OCI-LY1 (cell line): Measurements from ENCODE around the gene IL24.

Experiments used
- H2AFZ ChIP-seq: fragments of 200-600 bp; sonication (generic), shearing (Covaris generic); 2 replicates; pipeline ENCODE4 v1.6.0; 2014; ENCODE audit warnings: antibody characterized with exemption, mild to moderate bottlenecking, low read length
- H3F3A ChIP-seq: fragments of 200-600 bp; sonication (generic), shearing (Covaris generic); 2 replicates; pipeline ENCODE4 v1.6.0; 2014; ENCODE audit warnings: mild to moderate bottlenecking, antibody characterized with exemption, low read length, moderate library complexity; ENCODE audit not compliant: insufficient read depth
- H3K27ac ChIP-seq: fragments of 200-600 bp; sonication (generic); 2 replicates; pipeline ENCODE4 v1.5.1; 2014; ENCODE audit warnings: low read length, mixed run types, mild to moderate bottlenecking, low read depth; ENCODE audit not compliant: poor library complexity, severe bottlenecking
- H3K27me3 ChIP-seq: fragments of 200-600 bp; sonication (generic); 2 replicates; pipeline ENCODE4 v1.6.0; 2014; ENCODE audit warnings: antibody characterized with exemption, mild to moderate bottlenecking, low read length, moderate library complexity; ENCODE audit not compliant: insufficient read depth
- H3K36me3 ChIP-seq: fragments of 200-600 bp; sonication (generic); 2 replicates; pipeline ENCODE4 v1.6.1; 2014; ENCODE audit warnings: mild to moderate bottlenecking, antibody characterized with exemption, low read length, moderate library complexity, mixed read lengths; ENCODE audit not compliant: insufficient read depth
- H3K4me1 ChIP-seq: fragments of 200-600 bp; sonication (generic); 2 replicates; pipeline ENCODE4 v1.5.1; 2014; ENCODE audit warnings: mild to moderate bottlenecking, low read length, moderate library complexity; ENCODE audit not compliant: insufficient read depth, severe bottlenecking
- H3K4me2 ChIP-seq: fragments of 200-600 bp; sonication (generic), shearing (Covaris generic); 2 replicates; pipeline ENCODE4 v1.6.1; 2014; ENCODE audit warnings: low read length
- H3K4me3 ChIP-seq: fragments of 200-600 bp; sonication (generic); 2 replicates; pipeline ENCODE4 v1.5.1; 2014; ENCODE audit warnings: low read length, low read depth, mild to moderate bottlenecking, mixed read lengths; ENCODE audit not compliant: poor library complexity, severe bottlenecking
- H3K79me2 ChIP-seq: fragments of 200-600 bp; shearing (Covaris generic); 2 replicates; pipeline ENCODE4 v1.6.1; 2016; ENCODE audit warnings: mixed run types, low read length, mixed read lengths; ENCODE audit not compliant: insufficient read depth
- H3K9ac ChIP-seq: fragments of 200-600 bp; sonication (generic), shearing (Covaris generic); 2 replicates; pipeline ENCODE4 v1.6.1; 2014; ENCODE audit warnings: mild to moderate bottlenecking, low read length, mixed read lengths
- H3K9me2 ChIP-seq: fragments of 200-600 bp; sonication (generic), shearing (Covaris generic); 2 replicates; pipeline ENCODE4 v1.6.1; 2014; ENCODE audit warnings: low read depth, mild to moderate bottlenecking, low read length, mixed read lengths
- H3K9me3 ChIP-seq: fragments of 200-600 bp; shearing (Covaris generic); 2 replicates; pipeline ENCODE4 v1.6.1; 2014; ENCODE audit warnings: low read length, mixed read lengths
- H4K20me1 ChIP-seq: fragments of 200-600 bp; sonication (generic), shearing (Covaris generic); 2 replicates; pipeline ENCODE4 v1.6.0; 2016; ENCODE audit warnings: mild to moderate bottlenecking, low read length; ENCODE audit not compliant: insufficient read depth
- EZH2 ChIP-seq: fragments of 200-600 bp; sonication (generic), shearing (Covaris generic); IDR thresholded peaks from 2 replicates; pipeline ENCODE4 v1.8.0; 2017; ENCODE audit warnings: borderline replicate concordance, mixed run types, mild to moderate bottlenecking, antibody characterized with exemption, low read length, moderate library complexity, mixed read lengths
- TF ChIP-seq, protein P1 (sequence below): fragments of 200-600 bp; sonication (generic), shearing (Covaris generic); IDR thresholded peaks from 2 replicates; pipeline ENCODE4 v1.5.1; 2017; ENCODE audit warnings: mild to moderate bottlenecking, antibody characterized with exemption, low read length, moderate library complexity, mixed read lengths

Gene IL24

DNA sequence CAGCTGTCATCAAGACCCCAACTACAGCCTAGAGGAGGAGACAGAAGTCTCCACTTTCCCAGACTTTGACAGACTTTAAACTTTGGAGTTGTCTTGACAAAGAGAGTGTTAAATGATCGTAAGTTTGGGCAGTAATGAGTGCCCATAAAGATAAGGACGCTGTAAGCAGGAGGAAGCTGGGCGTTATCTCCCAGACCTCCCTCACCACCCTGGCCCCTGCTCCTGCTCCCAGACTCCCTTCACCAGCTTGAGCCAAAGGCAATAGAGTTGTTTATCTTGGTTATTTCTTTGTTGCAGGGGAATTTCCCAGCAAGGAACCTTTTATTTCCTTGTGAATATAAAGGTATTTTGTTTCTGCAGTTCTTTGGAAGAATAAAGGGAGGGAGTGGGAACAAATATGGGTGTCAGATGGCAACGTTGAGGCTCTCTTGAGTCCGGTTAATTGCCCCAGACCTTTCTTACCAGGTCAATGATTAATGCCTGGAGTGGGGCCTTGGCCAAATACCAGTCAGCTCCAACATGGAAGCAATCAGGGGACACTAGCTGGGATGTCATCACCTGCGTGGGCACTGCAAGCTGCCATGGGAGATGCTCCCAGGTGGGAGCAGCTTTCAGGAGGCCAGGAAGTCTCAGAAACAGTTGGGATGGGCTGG, 44.6 kb downstream of the IL24 start:
- H3K9me3 ChIP-seq: no peaks in the 10 kb centered on the region
- H3K36me3 ChIP-seq: no peaks in the 10 kb centered on the region
- no peak overlapping the region for H2AFZ ChIP-seq
- no peaks in the 10 kb centered on the region for H3K9me2 ChIP-seq
- H3K4me2 ChIP-seq: no peak overlapping the region
- no peak overlapping the region for H3K9ac ChIP-seq
- TF ChIP-seq EZH2: no peak
- no peaks in the 10 kb centered on the region for H3K4me1 ChIP-seq
- no peak overlapping the region for H3K27ac ChIP-seq
- H3F3A ChIP-seq: no peaks in the 10 kb centered on the region
- H4K20me1 ChIP-seq: no peaks in the 10 kb centered on the region
- peaks cover 7% of the 10 kb centered on the region; the same call in 1 of the 2 replicates for H3K27me3 ChIP-seq
- no peak overlapping the region for H3K4me3 ChIP-seq
- H3K79me2 ChIP-seq: no peaks in the 10 kb centered on the region

DNA sequence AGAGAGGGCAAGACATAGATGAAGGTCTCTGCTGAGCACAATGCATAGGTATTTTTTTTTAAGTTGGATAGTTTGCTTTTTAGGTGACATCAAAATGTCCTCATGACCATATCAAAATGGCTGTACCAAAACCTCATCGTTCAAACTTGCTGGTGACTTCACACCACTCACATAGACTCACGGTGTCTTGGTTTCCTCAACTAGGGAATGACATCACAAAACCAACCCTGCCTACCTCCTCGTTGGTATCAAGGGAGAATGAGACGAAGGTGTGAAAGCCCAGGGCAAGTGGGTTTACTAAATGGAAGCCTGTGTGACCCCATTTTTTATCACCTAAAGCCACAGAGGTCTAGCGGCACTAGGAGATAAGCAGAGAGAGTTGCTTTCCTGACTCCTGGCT, 47.5 kb downstream of the IL24 start:
- Histone ChIP-seq H3F3A (no peaks in the 10 kb centered on the region), H3K27me3 (peaks cover 7% of the 10 kb centered on the region; the same call in 1 of the 2 replicates), H3K36me3 (no peaks in the 10 kb centered on the region), H3K4me1 (no peaks in the 10 kb centered on the region), H3K9me2 (no peaks in the 10 kb centered on the region), H3K79me2 (no peaks in the 10 kb centered on the region), H2AFZ (no peak overlapping the region), H4K20me1 (no peaks in the 10 kb centered on the region), H3K9me3 (no peaks in the 10 kb centered on the region), H3K4me2 (no peak overlapping the region), H3K4me3 (no peak overlapping the region), H3K9ac (no peak overlapping the region), H3K27ac (no peak overlapping the region)
- no peak for TF ChIP-seq EZH2
- TF ChIP-seq, protein P1, sequence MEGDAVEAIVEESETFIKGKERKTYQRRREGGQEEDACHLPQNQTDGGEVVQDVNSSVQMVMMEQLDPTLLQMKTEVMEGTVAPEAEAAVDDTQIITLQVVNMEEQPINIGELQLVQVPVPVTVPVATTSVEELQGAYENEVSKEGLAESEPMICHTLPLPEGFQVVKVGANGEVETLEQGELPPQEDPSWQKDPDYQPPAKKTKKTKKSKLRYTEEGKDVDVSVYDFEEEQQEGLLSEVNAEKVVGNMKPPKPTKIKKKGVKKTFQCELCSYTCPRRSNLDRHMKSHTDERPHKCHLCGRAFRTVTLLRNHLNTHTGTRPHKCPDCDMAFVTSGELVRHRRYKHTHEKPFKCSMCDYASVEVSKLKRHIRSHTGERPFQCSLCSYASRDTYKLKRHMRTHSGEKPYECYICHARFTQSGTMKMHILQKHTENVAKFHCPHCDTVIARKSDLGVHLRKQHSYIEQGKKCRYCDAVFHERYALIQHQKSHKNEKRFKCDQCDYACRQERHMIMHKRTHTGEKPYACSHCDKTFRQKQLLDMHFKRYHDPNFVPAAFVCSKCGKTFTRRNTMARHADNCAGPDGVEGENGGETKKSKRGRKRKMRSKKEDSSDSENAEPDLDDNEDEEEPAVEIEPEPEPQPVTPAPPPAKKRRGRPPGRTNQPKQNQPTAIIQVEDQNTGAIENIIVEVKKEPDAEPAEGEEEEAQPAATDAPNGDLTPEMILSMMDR: no peak

DNA sequence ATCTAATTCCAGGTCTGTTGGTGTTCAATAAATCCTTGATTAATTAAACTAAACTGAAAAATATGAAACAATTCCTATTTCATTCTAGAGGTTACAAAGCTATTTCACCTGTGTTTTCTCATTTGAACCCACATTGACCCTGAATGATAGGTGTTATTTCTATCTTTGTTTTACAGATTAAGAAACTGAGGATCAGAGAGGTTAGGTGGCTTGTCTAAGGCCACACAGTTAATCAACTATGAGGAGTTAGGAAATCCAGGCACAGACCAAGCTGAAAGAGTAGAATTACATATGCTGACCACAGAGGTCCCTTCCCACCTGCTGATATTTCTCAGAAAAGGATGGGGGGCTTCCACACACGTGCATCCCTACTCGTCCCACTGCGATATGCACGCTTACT, 48.5 kb downstream of the IL24 start:
- H3K27me3 ChIP-seq: peaks cover 7% of the 10 kb centered on the region; the same call in 1 of the 2 replicates
- H3F3A ChIP-seq: no peaks in the 10 kb centered on the region
- no peaks in the 10 kb centered on the region for H3K4me1 ChIP-seq
- H3K9ac ChIP-seq: no peak overlapping the region
- no peaks in the 10 kb centered on the region for H3K9me3 ChIP-seq
- no peak for TF ChIP-seq EZH2
- TF ChIP-seq, protein P1: no peak
- H3K36me3 ChIP-seq: no peaks in the 10 kb centered on the region
- no peak overlapping the region for H2AFZ ChIP-seq
- no peaks in the 10 kb centered on the region for H3K79me2 ChIP-seq
- H4K20me1 ChIP-seq: no peaks in the 10 kb centered on the region
- H3K9me2 ChIP-seq: no peaks in the 10 kb centered on the region
- no peak overlapping the region for H3K4me3 ChIP-seq
- H3K27ac ChIP-seq: no peak overlapping the region
- no peak overlapping the region for H3K4me2 ChIP-seq

DNA sequence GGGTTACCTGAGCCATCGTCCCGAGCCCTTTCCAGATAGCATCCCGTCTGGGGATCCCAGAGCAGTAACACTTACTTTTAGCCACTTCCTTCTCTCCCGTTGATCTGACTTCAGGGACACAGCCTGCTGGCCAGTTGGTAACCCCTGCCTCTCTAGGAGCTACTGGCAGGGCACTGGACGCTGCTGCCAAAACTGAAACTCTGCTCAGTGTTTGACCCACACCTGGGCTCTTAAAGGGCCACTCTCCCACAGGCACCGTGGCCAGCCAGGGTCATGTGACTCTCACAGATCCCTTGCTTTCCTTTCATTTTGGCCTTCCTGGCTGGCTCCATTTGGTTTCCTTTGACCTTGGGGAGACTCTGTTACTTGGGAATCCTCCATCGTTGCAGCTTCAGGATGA, 49.0 kb downstream of the IL24 start, which contains the start of gene PIGR:
TSS of gene PIGR (minus strand) at position 206 of the 400 bp plus-strand sequence. CDS start 5,935 bp downstream, outside the sequence.
- no peaks in the 10 kb centered on the region for H4K20me1 ChIP-seq
- no peaks in the 10 kb centered on the region for H3K9me3 ChIP-seq
- H3K4me1 ChIP-seq: no peaks in the 10 kb centered on the region
- H2AFZ ChIP-seq: no peak within 1 kb of the TSS
- no peaks in the 10 kb centered on the region for H3F3A ChIP-seq
- H3K4me2 ChIP-seq: no peak within 1 kb of the TSS
- no peaks in the 10 kb centered on the region for H3K9me2 ChIP-seq
- H3K27ac ChIP-seq: no peak within 1 kb of the TSS
- H3K9ac ChIP-seq: no peak within 1 kb of the TSS
- H3K27me3 ChIP-seq: peaks cover 7% of the 10 kb centered on the region; the same call in 1 of the 2 replicates
- H3K4me3 ChIP-seq: no peak within 1 kb of the TSS
- no peaks in the 10 kb centered on the region for H3K36me3 ChIP-seq
- H3K79me2 ChIP-seq: no peaks in the 10 kb centered on the region
- TF ChIP-seq, protein P1: no peak
- TF ChIP-seq EZH2: no peak
